ENCODE results near the gene SLC8A1. TPM values are rescaled to one million over a fixed set of nuclear protein-coding genes. Genes with fewer than 3 reads are reported as not detected.

SLC8A1 gene
- total and polyA plus RNA-seq, 9 donors = 1.3 to 19.7 (median 7.7) TPM

DNA sequence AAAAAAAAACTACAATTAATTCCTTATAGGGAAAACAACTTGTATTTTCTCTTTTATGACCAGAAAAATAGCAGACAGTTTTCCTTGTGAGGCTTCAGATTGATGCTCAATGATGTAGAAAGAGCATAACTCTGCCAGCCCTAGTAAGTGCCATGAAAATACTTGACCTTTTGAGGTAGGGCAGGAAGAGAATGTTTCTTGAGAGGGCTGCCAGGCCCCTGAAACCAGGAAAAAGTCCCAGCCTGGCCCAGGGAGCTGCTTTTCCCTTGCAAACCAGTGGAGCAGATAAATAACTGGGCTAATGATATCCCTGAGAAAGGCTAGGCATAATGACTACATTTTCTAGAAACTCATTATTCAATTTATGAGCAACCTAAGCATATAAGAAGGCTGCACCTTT, 126.8 kb downstream of the SLC8A1 start:
- TF ChIP-seq CTCF (IDR thresholded peaks at IDR 0.05) (no peak), POLR2A (IDR thresholded peaks at IDR 0.05) (no peak), EP300 (IDR thresholded peaks at IDR 0.05) (no peak)
- no peak for DNase-seq
- Histone ChIP-seq H3K4me1 (ENCODE audit: insufficient read depth) (no peaks in the 10 kb centered on the region), H3K36me3 (no peaks in the 10 kb centered on the region), H3K27ac (no peak overlapping the region), H3K27me3 (no peaks in the 10 kb centered on the region), H3K9me3 (no peaks in the 10 kb centered on the region), H3K4me3 (no peak overlapping the region)
- intact Hi-C loops (cut with DNase I) = no loop called here

DNA sequence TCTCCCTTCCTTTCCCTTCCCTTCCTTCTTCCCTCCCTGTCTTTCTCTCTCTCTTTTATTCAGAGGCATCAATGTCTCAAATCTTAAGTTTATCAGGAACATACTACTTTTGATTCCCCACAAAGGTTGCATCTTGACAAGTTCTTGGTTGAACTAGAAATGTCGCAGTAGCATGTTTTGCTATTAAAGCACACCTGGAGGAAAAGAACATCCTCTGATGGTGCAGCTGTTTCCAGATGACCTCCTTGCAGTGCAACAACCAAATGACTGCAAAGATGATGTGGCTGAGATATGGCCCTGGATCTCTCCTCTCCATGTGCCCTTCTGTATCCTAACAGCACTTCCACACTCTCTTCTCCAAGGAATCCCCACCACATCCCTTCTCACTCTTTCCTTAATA, 127.2 kb downstream of the SLC8A1 start:
- Histone ChIP-seq H3K4me3 (no peak overlapping the region), H3K27me3 (no peaks in the 10 kb centered on the region), H3K4me1 (ENCODE audit: insufficient read depth) (no peaks in the 10 kb centered on the region), H3K27ac (no peak overlapping the region), H3K9me3 (no peaks in the 10 kb centered on the region), H3K36me3 (no peaks in the 10 kb centered on the region)
- intact Hi-C loops (cut with DNase I) = no loop called here
- TF ChIP-seq POLR2A (IDR thresholded peaks at IDR 0.05) (no peak), CTCF (IDR thresholded peaks at IDR 0.05) (no peak), EP300 (IDR thresholded peaks at IDR 0.05) (no peak)
- 94% methylated on average over 1 of the region's 1 CpG for WGBS, 3 donors
- no peak for DNase-seq

DNA sequence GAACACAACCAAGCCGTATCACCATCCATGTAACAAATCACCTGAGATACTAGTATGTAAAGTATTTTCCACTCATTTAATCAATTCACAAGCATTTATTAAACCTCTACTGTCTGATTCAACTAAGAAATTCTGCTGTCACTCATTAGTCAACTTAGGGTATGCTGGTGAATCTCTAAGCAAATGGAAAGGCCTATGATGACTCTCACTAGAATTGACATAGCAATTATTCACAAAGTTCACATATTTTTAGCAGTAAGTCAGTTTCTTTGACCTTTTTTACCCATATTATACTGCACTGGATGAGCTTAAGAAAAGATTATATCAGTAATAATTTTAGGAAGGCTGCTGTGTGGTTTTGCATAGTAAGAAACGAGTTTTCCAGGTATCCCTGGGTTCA, 130.1 kb downstream of the SLC8A1 start:
- Histone ChIP-seq H3K9me3 (no peaks in the 10 kb centered on the region), H3K36me3 (no peaks in the 10 kb centered on the region), H3K4me1 (ENCODE audit: insufficient read depth) (peaks cover 2% of the 10 kb centered on the region), H3K27ac (no peak overlapping the region), H3K4me3 (no peak overlapping the region), H3K27me3 (no peaks in the 10 kb centered on the region)
- DNase-seq = no peak
- TF ChIP-seq CTCF (IDR thresholded peaks at IDR 0.05) (no peak), POLR2A (IDR thresholded peaks at IDR 0.05) (no peak), EP300 (IDR thresholded peaks at IDR 0.05) (no peak)
- WGBS, 3 donors = 95 to 99% (median 96%) methylated on average over 2 of the region's 2 CpGs
- intact Hi-C loops (cut with DNase I) = no loop called here

DNA sequence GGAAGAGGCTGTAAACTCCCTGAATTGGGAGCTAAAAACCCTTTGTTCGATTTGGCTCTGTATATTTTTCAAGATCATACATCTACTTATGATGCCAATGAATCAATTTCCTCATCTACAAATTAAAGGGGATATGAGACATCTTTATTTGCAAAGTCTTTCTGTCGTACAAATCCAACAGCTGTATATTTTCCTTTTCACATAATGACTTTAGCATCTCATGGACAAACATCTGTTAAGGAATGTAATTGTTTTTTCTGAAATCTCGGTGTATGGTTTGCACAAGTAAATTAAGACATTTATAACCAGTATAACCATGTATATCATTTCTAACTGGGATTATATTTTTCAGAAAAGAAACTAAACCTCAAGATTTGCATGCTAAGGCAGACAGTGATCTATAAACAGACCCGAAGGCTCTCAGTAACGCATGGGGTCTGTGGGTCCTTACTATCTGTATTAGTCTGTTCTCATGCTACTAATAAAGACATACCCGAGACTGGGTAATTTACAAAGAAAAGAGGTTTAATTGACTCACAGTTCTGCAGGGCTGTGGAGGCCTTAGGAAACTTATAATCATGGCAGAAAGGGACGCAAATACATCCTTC, 130.8 kb downstream of the SLC8A1 start:
- DNase-seq = no peak
- Histone ChIP-seq H3K9me3 (no peaks in the 10 kb centered on the region), H3K27ac (no peak overlapping the region), H3K36me3 (no peaks in the 10 kb centered on the region), H3K4me3 (no peak overlapping the region), H3K27me3 (no peaks in the 10 kb centered on the region), H3K4me1 (ENCODE audit: insufficient read depth) (peaks cover 2% of the 10 kb centered on the region)
- intact Hi-C loops (cut with DNase I) = no loop called here
- TF ChIP-seq EP300 (IDR thresholded peaks at IDR 0.05) (no peak), POLR2A (IDR thresholded peaks at IDR 0.05) (no peak), CTCF (IDR thresholded peaks at IDR 0.05) (no peak)
- 86 to 88% (median 87%) methylated on average over 7 of the region's 7 CpGs for WGBS, 3 donors
